OCI-LY3 (cell line): ENCODE data around the gene CDCA3.

Experiments
- H2AFZ ChIP-seq: fragments of 200-600, 300-600 bp; shearing (Covaris generic); 2 replicates; pipeline ENCODE4 v1.6.0; 2014; ENCODE audit warnings: antibody characterized with exemption, low read depth, low read length
- H3K27ac ChIP-seq: fragments of 200-600, 300-600 bp; sonication (generic); 2 replicates; pipeline ENCODE4 v1.5.1; 2014; ENCODE audit warnings: mild to moderate bottlenecking, low read length, moderate library complexity, mixed read lengths
- H3K27me3 ChIP-seq: fragments of 200-600, 300-600 bp; sonication (generic); 2 replicates; pipeline ENCODE4 v1.6.1; 2014; ENCODE audit warnings: low read depth, low read length, mixed read lengths
- H3K36me3 ChIP-seq: fragments of 200-600, 300-600 bp; sonication (generic); replicated peaks from 2 replicates; pipeline ENCODE3; 2014; ENCODE audit warnings: low read depth, low read length, mixed read lengths
- H3K4me1 ChIP-seq: fragments of 300-600, 200-600 bp; sonication (generic); 2 replicates; pipeline ENCODE4 v1.6.1; 2014; ENCODE audit warnings: low read length, mixed read lengths
- H3K4me2 ChIP-seq: fragments of 200-600, 300-600 bp; sonication (generic); 2 replicates; pipeline ENCODE4 v1.6.1; 2014; ENCODE audit warnings: low read length, mixed read lengths
- H3K4me3 ChIP-seq: fragments of 300-600, 200-600 bp; sonication (generic); 2 replicates; pipeline ENCODE4 v1.5.1; 2014; ENCODE audit warnings: antibody characterized with exemption, mild to moderate bottlenecking, low read length, moderate library complexity
- H3K79me2 ChIP-seq: fragments of 300-600, 200-600 bp; shearing (Covaris generic); 2 replicates; pipeline ENCODE4 v1.6.1; 2014; ENCODE audit warnings: mild to moderate bottlenecking, low read length, mixed read lengths
- H3K9ac ChIP-seq: fragments of 300-600, 200-600 bp; shearing (Covaris generic); 2 replicates; pipeline ENCODE4 v1.6.0; 2014; ENCODE audit warnings: mild to moderate bottlenecking, low read length, moderate library complexity
- H3K9me3 ChIP-seq: fragments of 200-600, 300-600 bp; shearing (Covaris generic); 2 replicates; pipeline ENCODE4 v1.6.1; 2014; ENCODE audit warnings: low read length, mixed read lengths; ENCODE audit not compliant: insufficient read depth
- H4K20me1 ChIP-seq: fragments of 200-600, 300-600 bp; sonication (generic); 2 replicates; pipeline ENCODE4 v1.6.1; 2016; ENCODE audit warnings: low read length, mixed read lengths; ENCODE audit not compliant: insufficient read depth
- CTCF ChIP-seq: fragments of 200-600, 300-600 bp; sonication (generic); IDR thresholded peaks from 2 replicates; pipeline ENCODE4 v1.5.1; 2014; ENCODE audit warnings: antibody characterized with exemption, low read length, low read depth
- EZH2phosphoT487 ChIP-seq: fragments of 200-600 bp; shearing (Covaris generic); IDR thresholded peaks from 2 replicates; pipeline ENCODE4 v1.6.1; 2018; ENCODE audit warnings: antibody characterized with exemption, mixed run types, low read depth

CDCA3 gene

GRCh38 chr12:6830999-6831398, 20.1 kb downstream of the CDCA3 start:
- no peak overlapping the region for H2AFZ ChIP-seq
- TF ChIP-seq CTCF: no peak
- TF ChIP-seq EZH2phosphoT487: no peak
- no peak overlapping the region for H3K9ac ChIP-seq
- H3K4me1 ChIP-seq: peaks cover 14% of the 10 kb centered on the region
- no peak overlapping the region for H3K4me3 ChIP-seq
- H3K36me3 ChIP-seq: peaks cover 2% of the 10 kb centered on the region
- peaks cover 9% of the 10 kb centered on the region; the same call in 1 of the 2 replicates for H3K27me3 ChIP-seq
- H3K27ac ChIP-seq: no peak overlapping the region
- H3K4me2 ChIP-seq: no peak overlapping the region
- H3K79me2 ChIP-seq: no peaks in the 10 kb centered on the region
- no peaks in the 10 kb centered on the region for H3K9me3 ChIP-seq
- no peaks in the 10 kb centered on the region for H4K20me1 ChIP-seq

GRCh38 chr12:6830286-6830890, 20.7 kb downstream of the CDCA3 start:
- Histone ChIP-seq H3K9ac (peak overlapping the region; percentile 89), H3K27me3 (peaks cover 9% of the 10 kb centered on the region; the same call in 1 of the 2 replicates), H3K4me3 (peak overlapping the region; percentile 90), H3K4me2 (peak overlapping the region; percentile 85), H2AFZ (no peak overlapping the region), H3K79me2 (no peaks in the 10 kb centered on the region), H3K4me1 (peaks cover 11% of the 10 kb centered on the region), H3K36me3 (peaks cover 2% of the 10 kb centered on the region), H4K20me1 (no peaks in the 10 kb centered on the region), H3K27ac (no peak overlapping the region), H3K9me3 (no peaks in the 10 kb centered on the region)
- TF ChIP-seq EZH2phosphoT487 (no peak), CTCF (no peak)

- Histone ChIP-seq H3K36me3 (peaks cover 2% of the 10 kb centered on the region), H3K27ac (no peak overlapping the region), H3K9ac (peak overlapping the region; percentile 89), H3K27me3 (peaks cover 9% of the 10 kb centered on the region; the same call in 1 of the 2 replicates), H3K4me2 (peak overlapping the region; percentile 85), H3K79me2 (no peaks in the 10 kb centered on the region), H3K9me3 (no peaks in the 10 kb centered on the region), H4K20me1 (no peaks in the 10 kb centered on the region), H3K4me1 (peaks cover 11% of the 10 kb centered on the region), H3K4me3 (peak overlapping the region; percentile 90), H2AFZ (peak overlapping the region; percentile 67)
- TF ChIP-seq EZH2phosphoT487: no peak
- TF ChIP-seq CTCF: peak; percentile 29
Observed at GRCh38 chr12:6829536-6830220, 21.4 kb downstream of the CDCA3 start.

GRCh38 chr12:6828781-6829535, 22.1 kb downstream of the CDCA3 start:
- Histone ChIP-seq H3K4me2 (peak overlapping the region; percentile 85), H3K9ac (peak overlapping the region; percentile 89), H3K79me2 (no peaks in the 10 kb centered on the region), H3K4me1 (peaks cover 11% of the 10 kb centered on the region), H4K20me1 (no peaks in the 10 kb centered on the region), H3K4me3 (peak overlapping the region; percentile 90), H3K27me3 (peaks cover 9% of the 10 kb centered on the region; the same call in 1 of the 2 replicates), H3K36me3 (peaks cover 2% of the 10 kb centered on the region), H2AFZ (peak overlapping the region; percentile 67), H3K9me3 (no peaks in the 10 kb centered on the region), H3K27ac (peak overlapping the region; percentile 17)
- TF ChIP-seq CTCF (no peak), EZH2phosphoT487 (no peak)
